ENCODE results near the gene PHF8.

DNA sequence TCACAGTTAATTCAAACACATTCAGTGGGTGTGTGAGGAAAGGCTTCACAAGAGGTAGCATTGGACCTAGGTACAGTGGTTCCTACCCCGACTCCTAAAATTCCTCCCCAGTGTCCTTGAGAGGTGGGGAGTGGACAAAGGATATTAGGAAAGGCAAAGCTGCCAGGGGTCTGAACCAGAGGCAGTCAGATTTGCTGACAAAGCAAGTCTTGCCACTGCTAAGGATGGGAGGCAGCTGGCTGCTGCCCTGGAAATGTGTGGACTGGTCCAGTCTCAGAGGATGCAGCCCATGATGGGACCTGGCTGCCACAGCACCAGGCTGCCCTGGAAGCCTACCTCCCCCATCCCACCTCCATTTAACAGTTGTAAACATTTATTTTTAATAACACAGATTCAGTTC is 4.1 kb upstream of the PHF8 start:
- no peak for TF ChIP-seq POLR2A (IDR thresholded peaks at IDR 0.05)
- TF ChIP-seq, protein P1, sequence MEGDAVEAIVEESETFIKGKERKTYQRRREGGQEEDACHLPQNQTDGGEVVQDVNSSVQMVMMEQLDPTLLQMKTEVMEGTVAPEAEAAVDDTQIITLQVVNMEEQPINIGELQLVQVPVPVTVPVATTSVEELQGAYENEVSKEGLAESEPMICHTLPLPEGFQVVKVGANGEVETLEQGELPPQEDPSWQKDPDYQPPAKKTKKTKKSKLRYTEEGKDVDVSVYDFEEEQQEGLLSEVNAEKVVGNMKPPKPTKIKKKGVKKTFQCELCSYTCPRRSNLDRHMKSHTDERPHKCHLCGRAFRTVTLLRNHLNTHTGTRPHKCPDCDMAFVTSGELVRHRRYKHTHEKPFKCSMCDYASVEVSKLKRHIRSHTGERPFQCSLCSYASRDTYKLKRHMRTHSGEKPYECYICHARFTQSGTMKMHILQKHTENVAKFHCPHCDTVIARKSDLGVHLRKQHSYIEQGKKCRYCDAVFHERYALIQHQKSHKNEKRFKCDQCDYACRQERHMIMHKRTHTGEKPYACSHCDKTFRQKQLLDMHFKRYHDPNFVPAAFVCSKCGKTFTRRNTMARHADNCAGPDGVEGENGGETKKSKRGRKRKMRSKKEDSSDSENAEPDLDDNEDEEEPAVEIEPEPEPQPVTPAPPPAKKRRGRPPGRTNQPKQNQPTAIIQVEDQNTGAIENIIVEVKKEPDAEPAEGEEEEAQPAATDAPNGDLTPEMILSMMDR (IDR thresholded peaks at IDR 0.05), result no peak
